ENCODE data around the gene EXD3. TPM values are rescaled to one million over a fixed set of nuclear protein-coding genes. Genes with fewer than 3 reads are reported as not detected.
"Not testable (repeated sequence)": the region's sequence is repeated elsewhere in the genome, so short reads cannot be mapped to it uniquely, and the experiment has no call there.

Gene EXD3
- total and polyA plus RNA-seq, 2 donors (not counting 1 experiment from before 2014, with no cell fraction given), result 2.6 to 13.0 TPM

DNA sequence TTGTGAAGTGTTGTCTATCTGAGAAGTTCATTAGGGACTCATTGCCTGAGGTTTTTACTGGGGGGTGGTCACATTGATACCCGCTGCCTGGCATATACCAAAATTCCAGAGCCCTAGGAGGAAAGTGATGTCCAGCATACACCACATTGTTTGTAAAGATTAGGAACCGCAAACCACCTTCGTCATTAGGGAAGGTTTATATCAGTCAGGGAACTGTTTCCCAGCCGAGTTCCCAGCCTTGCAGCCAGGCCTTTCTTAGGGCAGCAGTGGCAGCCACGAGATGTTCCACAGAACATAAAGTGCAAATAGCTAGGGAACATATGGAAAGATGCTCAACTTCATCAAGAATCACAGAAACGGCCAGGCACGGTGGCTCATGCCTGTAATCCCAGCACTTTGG lies 80.5 kb downstream of the EXD3 start:
- Histone ChIP-seq H3K4me2 (ENCODE audit: extremely low read depth, insufficient read depth, low read length) (no peak overlapping the region), H3K27me3 (ENCODE audit: control insufficient read depth, insufficient read depth, low read length) (no peaks in the 10 kb centered on the region), H3K27ac (ENCODE audit: insufficient read depth, low read length) (no peak overlapping the region), H4K20me1 (ENCODE audit: control insufficient read depth, extremely low read depth, insufficient read depth, low read length) (no peaks in the 10 kb centered on the region), H3K9me3 (ENCODE audit: control insufficient read depth, insufficient read depth, low read depth, low read length) (no peaks in the 10 kb centered on the region), H3K79me2 (ENCODE audit: control insufficient read depth, insufficient read depth, low read length) (no peaks in the 10 kb centered on the region), H3K9ac (ENCODE audit: insufficient read depth, low read length) (no peak overlapping the region), H3K36me3 (ENCODE audit: control insufficient read depth, insufficient read depth, low read length) (no peaks in the 10 kb centered on the region), H2AFZ (ENCODE audit: low read length) (no peak overlapping the region), H3K4me1 (ENCODE audit: control insufficient read depth, extremely low read depth, insufficient read depth, low read length) (no peaks in the 10 kb centered on the region), H3K4me3 (replicated peaks in 1 of 4; ENCODE audit: control extremely low read depth in 1 of 4, insufficient read depth in 1 of 4, low read depth in 3 of 4, low read length in 4 of 4) (no peak overlapping the region)
- TF ChIP-seq, protein P1, sequence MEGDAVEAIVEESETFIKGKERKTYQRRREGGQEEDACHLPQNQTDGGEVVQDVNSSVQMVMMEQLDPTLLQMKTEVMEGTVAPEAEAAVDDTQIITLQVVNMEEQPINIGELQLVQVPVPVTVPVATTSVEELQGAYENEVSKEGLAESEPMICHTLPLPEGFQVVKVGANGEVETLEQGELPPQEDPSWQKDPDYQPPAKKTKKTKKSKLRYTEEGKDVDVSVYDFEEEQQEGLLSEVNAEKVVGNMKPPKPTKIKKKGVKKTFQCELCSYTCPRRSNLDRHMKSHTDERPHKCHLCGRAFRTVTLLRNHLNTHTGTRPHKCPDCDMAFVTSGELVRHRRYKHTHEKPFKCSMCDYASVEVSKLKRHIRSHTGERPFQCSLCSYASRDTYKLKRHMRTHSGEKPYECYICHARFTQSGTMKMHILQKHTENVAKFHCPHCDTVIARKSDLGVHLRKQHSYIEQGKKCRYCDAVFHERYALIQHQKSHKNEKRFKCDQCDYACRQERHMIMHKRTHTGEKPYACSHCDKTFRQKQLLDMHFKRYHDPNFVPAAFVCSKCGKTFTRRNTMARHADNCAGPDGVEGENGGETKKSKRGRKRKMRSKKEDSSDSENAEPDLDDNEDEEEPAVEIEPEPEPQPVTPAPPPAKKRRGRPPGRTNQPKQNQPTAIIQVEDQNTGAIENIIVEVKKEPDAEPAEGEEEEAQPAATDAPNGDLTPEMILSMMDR (conservative IDR thresholded peaks at IDR 0.05 in 1 of 2, IDR thresholded peaks at IDR 0.05 in 1 of 2; ENCODE audit: low read depth in 1 of 2, low read length in 2 of 2), result no peak
- TF ChIP-seq EZH2 (IDR thresholded peaks at IDR 0.05; ENCODE audit: low read length, missing control alignments), result no peak
- DNase-seq (ENCODE audit: low read depth in 2 of 2), result no peak

DNA sequence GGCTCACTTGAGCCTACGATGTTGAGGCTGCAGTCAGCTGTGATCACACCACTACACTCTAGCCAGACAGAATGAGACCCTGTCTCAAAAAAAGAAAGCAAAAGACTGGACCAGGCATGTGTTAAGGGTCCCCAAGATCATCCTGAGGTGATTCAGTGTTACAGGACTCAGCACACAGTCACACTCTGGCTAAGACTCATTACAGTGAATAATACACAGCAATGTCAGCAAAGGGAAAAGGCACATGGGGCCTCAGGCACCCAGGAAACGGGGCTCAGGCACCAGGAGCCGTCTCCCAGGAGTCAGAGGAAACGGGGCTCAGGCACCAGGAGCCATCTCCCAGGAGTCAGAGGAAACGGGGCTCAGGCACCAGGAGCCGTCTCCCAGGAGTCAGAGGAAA lies 81.7 kb downstream of the EXD3 start:
- no peaks in the 10 kb centered on the region for H3K36me3 ChIP-seq (ENCODE audit: control insufficient read depth, insufficient read depth, low read length)
- no peak overlapping the region for H2AFZ ChIP-seq (ENCODE audit: low read length)
- H3K79me2 ChIP-seq (ENCODE audit: control insufficient read depth, insufficient read depth, low read length), result no peaks in the 10 kb centered on the region
- no peak overlapping the region for H3K4me2 ChIP-seq (ENCODE audit: extremely low read depth, insufficient read depth, low read length)
- no peaks in the 10 kb centered on the region for H3K4me1 ChIP-seq (ENCODE audit: control insufficient read depth, extremely low read depth, insufficient read depth, low read length)
- H3K9me3 ChIP-seq (ENCODE audit: control insufficient read depth, insufficient read depth, low read depth, low read length), result no peaks in the 10 kb centered on the region
- no peaks in the 10 kb centered on the region for H4K20me1 ChIP-seq (ENCODE audit: control insufficient read depth, extremely low read depth, insufficient read depth, low read length)
- H3K4me3 ChIP-seq (replicated peaks in 1 of 4; ENCODE audit: control extremely low read depth in 1 of 4, insufficient read depth in 1 of 4, low read depth in 3 of 4, low read length in 4 of 4), result no peak overlapping the region
- no peak for TF ChIP-seq EZH2 (IDR thresholded peaks at IDR 0.05; ENCODE audit: low read length, missing control alignments)
- TF ChIP-seq, protein P1 (conservative IDR thresholded peaks at IDR 0.05 in 1 of 2, IDR thresholded peaks at IDR 0.05 in 1 of 2; ENCODE audit: low read depth in 1 of 2, low read length in 2 of 2), result no peak
- no peak for DNase-seq (ENCODE audit: low read depth in 2 of 2)
- H3K27me3 ChIP-seq (ENCODE audit: control insufficient read depth, insufficient read depth, low read length), result no peaks in the 10 kb centered on the region
- H3K27ac ChIP-seq (ENCODE audit: insufficient read depth, low read length), result no peak overlapping the region
- no peak overlapping the region for H3K9ac ChIP-seq (ENCODE audit: insufficient read depth, low read length)

DNA sequence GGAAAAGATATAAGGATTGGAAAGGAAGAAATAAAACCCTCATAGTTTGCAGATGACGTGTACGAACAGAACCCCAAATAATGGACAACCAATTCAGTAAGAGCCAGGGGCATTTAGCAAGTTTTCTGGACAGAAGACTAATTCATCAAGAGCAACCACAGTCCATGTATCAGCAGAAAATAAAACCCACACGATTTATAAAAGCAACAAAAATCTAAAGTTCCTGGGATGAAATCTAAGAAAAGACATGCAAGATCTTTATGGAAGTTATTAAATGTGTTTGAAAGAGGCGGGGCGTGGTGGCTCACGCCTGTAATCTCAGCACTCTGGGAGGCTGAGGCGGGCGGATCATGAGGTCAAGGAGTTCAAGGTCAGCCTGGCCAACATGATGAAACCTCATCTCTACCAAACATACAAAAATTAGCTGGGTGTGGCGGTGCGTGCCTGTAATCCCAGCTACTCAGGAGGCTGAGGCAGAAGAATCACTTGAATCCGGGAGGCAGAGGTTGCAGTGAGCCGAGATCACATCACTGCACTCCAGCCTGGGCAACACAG lies 83.0 kb downstream of the EXD3 start:
- H2AFZ ChIP-seq (ENCODE audit: low read length); DNase-seq (ENCODE audit: low read depth in 2 of 2); H3K36me3 ChIP-seq (ENCODE audit: control insufficient read depth, insufficient read depth, low read length); H3K9me3 ChIP-seq (ENCODE audit: control insufficient read depth, insufficient read depth, low read depth, low read length); H3K27ac ChIP-seq (ENCODE audit: insufficient read depth, low read length); H3K4me1 ChIP-seq (ENCODE audit: control insufficient read depth, extremely low read depth, insufficient read depth, low read length); H3K79me2 ChIP-seq (ENCODE audit: control insufficient read depth, insufficient read depth, low read length); H3K4me3 ChIP-seq (replicated peaks in 1 of 4; ENCODE audit: control extremely low read depth in 1 of 4, insufficient read depth in 1 of 4, low read depth in 3 of 4, low read length in 4 of 4); H3K4me2 ChIP-seq (ENCODE audit: extremely low read depth, insufficient read depth, low read length); H3K9ac ChIP-seq (ENCODE audit: insufficient read depth, low read length); H3K27me3 ChIP-seq (ENCODE audit: control insufficient read depth, insufficient read depth, low read length); H4K20me1 ChIP-seq (ENCODE audit: control insufficient read depth, extremely low read depth, insufficient read depth, low read length): not testable (repeated sequence)
